Measurements from ENCODE around the gene AKAP12. TPM values are rescaled to one million over a fixed set of nuclear protein-coding genes. Genes with fewer than 3 reads are reported as not detected.

Gene AKAP12, protein sequence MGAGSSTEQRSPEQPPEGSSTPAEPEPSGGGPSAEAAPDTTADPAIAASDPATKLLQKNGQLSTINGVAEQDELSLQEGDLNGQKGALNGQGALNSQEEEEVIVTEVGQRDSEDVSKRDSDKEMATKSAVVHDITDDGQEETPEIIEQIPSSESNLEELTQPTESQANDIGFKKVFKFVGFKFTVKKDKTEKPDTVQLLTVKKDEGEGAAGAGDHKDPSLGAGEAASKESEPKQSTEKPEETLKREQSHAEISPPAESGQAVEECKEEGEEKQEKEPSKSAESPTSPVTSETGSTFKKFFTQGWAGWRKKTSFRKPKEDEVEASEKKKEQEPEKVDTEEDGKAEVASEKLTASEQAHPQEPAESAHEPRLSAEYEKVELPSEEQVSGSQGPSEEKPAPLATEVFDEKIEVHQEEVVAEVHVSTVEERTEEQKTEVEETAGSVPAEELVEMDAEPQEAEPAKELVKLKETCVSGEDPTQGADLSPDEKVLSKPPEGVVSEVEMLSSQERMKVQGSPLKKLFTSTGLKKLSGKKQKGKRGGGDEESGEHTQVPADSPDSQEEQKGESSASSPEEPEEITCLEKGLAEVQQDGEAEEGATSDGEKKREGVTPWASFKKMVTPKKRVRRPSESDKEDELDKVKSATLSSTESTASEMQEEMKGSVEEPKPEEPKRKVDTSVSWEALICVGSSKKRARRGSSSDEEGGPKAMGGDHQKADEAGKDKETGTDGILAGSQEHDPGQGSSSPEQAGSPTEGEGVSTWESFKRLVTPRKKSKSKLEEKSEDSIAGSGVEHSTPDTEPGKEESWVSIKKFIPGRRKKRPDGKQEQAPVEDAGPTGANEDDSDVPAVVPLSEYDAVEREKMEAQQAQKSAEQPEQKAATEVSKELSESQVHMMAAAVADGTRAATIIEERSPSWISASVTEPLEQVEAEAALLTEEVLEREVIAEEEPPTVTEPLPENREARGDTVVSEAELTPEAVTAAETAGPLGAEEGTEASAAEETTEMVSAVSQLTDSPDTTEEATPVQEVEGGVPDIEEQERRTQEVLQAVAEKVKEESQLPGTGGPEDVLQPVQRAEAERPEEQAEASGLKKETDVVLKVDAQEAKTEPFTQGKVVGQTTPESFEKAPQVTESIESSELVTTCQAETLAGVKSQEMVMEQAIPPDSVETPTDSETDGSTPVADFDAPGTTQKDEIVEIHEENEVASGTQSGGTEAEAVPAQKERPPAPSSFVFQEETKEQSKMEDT (N-terminal part only)
- total RNA-seq (2014; rRNA removed; shearing (Covaris generic)), result 27.3 and 29.8 TPM in 2 replicates
- polyA plus RNA-seq (2015; cell fraction: cytosol; rRNA removed), result 14.3 and 17.3 TPM in 2 replicates
- 34.5 and 37.5 TPM in 2 replicates for polyA plus RNA-seq (2015; cell fraction: nucleus; rRNA removed)

DNA sequence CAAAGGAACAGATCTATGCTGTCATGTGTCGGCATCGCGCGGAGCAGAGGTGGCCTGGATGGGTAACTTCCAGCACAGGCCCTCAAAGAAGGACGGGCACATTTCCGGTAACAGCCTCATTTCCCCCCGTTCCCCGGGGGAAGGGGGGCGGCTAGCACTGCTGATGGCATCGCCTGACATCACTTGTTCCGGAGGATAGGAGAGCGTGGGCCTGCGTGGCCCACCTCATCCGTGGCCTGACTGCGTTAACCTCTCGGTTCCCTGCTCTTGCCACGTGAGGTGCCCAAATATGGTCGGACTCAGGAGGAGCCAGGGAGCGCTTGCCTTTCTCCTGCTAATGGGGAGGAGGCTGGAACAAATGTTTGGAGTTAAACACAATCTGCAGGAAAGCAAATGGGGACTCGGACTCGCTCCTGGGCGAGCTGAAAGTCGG lies at the start of gene AKAP12:
Gene AKAP12 (plus strand): TSS at position 365 of the 433 bp plus-strand sequence. CDS start 596 bp downstream, outside the sequence.
- no peak for DNase-seq (ENCODE audit: low read depth)

DNA sequence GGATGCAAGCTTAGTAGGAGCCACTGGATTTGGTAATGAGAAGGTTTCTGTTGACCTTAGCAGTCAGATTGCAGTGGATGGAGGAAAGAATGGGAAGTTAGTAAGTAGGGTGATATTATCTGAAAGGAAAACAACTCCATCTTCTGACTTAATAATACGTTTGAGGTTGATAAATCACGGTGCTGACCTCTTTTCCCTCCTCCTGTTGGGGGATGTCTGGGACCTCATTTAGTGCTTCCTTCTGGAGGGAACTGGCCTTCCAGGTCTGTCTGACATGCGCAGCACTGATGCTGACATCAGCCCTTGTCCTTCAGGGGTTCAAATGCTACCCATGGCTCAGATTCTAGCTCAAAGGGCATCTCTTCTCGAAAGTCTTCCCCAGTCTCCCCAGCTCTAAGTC lies 48.2 kb upstream of the AKAP12 start:
- DNase-seq (ENCODE audit: low read depth), result no peak

DNA sequence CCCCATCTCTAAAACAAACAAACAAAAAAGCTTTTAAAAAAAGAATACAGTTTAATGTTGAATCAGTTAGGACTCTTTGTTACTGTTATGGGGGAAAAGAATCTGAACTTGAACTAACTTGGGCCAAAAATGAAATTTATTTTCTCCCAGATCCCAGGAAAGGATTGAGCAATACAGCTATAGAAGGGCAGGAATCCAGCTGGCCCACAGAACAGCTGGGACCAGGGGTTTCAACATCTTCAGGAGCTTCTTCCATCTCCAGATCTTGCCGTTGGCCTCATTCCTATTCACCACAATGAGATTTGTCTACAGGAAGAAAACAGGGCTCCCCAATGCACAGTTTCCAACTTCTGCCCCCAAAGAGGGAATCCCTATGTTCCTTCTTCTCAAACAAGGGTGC lies 43.2 kb upstream of the AKAP12 start:
- no peak for DNase-seq (ENCODE audit: low read depth)

DNA sequence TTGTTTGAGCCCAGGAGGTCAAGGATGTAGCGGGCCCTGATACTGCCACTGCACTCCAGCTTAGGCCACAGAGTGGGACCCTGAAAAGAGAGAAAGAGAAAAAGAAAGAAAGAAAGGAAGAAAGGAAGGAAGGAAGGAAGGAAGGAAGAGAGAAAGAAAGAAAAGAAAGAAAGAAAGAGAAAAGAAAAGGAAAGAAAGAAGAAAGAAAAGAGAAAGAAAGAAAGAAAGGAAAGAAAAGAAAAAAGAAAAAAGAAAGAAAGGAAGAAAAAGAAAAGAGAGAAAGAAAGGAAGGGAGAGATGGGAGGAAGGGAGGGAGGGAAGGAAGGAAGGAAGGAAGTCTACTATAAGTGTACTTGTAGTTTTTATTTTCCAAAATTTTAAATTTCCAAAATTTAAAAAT lies 42.2 kb upstream of the AKAP12 start:
- DNase-seq (ENCODE audit: low read depth), result no peak

DNA sequence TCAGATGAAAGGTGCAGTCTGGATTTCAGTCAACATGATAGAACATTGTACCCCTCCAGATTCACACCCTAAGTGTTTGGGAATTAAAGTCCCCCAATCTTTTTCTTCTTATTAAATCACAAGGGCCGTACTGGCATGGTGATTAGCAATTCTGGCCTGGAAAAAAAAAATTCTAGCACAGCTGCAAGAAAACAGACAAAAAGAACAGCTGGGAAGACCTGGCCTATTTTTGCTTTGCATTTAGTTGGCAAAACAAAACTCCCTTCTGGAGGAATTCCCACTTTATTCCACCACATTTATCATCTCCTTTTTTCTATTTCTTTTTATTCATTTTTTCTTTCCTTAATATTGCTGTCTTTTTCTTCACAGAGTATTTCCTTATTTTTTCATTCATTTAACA lies 39.8 kb upstream of the AKAP12 start:
- DNase-seq (ENCODE audit: low read depth), result no peak

DNA sequence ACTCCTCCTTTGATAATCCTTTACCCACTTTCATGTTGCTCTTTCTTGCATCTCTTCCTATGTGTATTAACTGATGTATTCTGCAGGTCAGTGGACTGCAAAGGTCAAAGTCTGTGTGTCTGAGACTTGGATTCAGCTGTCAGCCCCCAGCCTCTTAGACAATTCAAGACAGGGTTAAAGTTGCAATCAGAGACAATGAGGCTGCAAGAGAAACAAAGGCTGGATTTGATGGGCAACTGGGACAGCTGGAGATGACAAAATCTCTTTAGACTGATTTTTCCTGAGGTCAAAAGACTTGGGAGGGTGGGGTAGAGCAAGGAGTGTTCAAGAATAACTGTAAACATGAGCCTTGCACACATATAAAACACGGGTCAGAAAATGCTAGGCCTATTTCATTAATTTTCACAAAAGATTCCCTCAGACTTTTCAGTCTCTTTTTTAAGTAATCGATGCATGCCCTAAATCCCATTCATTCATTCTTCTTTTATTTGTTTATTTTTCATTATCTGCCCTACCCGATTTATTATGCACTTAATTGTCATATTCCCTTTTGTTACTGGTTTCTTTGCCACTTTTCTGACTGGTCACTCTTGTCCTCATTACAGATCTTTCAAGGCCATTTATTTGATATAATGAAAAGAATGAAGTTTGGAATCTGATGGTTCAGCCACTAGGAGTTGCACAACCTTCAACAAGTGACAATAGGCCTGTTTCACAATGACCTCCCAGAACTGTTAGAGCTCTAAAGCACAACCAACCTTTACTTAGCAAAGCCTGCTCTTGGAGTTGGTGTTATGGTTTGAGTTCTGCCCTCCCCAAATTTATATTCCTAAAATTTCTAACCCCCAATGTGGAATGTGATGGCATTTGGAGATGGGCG lies 33.8 kb upstream of the AKAP12 start:
- no peak for DNase-seq (ENCODE audit: low read depth)

DNA sequence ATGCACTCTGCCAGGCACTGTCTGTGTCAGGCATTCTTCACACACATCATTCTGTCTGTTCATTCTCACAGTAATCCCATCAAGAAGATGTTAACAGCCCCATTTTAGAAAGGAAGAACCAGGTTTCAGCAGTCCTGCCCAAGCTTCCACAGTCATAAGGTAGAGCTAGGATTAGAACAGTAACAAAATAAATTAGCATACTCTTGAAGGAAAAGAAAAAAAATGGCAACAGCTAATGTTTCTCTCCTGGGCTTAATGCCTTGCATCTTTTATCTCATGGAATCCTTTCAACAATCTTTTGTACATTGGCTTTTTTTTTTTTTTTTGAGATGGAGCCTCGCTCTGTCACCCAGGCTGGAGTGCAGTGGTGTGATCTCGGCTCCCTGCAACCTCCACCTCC lies 32.1 kb upstream of the AKAP12 start:
- no peak for DNase-seq (ENCODE audit: low read depth)

DNA sequence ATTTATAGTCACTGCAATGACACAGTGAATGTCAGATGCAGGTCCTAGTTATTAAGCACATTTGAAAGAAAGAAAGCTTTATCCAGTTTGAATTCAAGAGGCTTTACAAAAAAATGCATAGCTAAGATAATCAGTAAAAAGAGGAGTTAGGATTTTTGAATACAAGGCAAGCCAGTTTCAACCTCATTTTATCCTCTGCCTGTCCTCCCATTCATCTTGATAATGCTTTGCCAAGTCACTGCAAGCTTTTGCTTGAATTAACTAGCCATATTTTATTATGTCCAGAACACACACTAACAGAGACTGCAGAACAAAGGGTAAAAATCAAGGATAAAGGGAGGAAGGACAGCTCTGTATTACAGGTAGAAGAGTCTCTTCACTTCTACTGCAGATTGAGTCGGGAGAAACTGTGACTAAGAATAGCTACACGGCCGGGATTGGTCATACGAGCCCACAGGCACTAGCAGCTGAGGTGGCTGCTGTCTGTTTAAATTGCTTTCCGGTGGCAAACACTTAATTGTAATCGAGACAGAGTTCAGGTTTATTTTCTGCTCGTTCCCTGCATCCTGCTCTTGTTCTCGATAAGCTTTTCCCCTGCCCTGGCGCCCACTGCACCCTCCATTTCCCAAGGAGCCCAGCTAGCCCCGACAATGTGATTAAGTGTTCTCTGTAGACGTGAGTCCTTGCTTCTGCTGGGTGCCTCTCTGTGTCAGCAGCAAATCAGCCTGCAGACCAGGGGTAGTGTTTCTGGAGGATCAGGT lies 30.5 kb upstream of the AKAP12 start:
- peak; percentile 46 for DNase-seq (ENCODE audit: low read depth)

DNA sequence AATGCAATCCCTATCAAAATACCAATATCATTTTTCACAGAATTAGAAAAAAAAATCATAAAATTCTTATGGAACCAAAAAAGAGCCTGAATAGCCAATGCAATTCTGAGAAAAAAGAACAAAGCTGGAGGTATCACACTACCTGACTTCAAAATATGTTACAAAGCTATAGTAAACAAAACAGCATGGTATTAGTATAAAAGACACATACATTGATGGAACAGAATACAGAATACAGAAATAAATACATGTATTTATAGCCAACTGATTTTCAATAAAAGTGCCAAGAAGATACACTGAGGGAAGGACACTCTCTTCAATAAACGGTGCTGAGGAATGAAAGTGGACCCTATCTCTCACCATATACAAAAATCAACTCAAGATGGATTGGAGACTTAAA lies 28.7 kb upstream of the AKAP12 start:
- DNase-seq (ENCODE audit: low read depth), result no peak

DNA sequence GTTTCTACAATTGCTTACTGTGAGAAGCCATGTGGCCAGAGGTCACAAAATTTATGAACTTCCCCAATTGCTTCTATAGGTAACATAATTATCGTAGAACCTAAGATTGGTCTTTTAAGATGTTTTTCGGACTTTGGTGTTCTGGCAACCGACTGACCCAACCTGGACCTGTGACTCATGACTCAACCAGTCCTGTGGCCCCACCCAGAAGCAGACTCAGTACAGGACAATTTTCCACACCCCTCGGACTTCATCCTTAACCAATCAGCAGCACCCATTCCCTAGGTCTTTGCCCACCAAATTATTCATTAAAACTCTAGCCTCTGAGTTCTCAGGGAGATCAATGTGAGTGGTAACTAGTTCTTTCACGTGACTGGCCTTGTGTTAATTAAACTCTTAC lies 26.4 kb upstream of the AKAP12 start:
- DNase-seq (ENCODE audit: low read depth), result peak; percentile 28

DNA sequence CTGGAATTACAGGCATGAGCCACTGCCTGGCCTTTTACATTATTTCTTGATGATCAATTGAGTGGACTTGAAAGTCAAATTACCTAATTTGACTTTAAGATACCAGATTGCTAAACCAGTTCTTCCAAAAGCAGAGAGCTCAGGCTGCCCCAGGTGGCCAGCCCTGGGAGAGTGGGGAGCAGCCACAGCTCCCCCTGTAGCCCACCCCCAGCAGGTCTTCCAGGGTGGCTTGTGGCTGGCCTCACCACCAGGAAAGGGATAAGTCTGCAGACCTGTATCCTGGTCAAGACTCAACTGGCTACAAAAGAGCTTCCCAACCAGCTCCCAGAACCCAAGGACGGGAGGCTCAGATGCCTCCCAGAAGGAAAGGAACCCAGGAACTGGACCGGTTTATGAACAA lies 23.8 kb upstream of the AKAP12 start:
- no peak for DNase-seq (ENCODE audit: low read depth)

DNA sequence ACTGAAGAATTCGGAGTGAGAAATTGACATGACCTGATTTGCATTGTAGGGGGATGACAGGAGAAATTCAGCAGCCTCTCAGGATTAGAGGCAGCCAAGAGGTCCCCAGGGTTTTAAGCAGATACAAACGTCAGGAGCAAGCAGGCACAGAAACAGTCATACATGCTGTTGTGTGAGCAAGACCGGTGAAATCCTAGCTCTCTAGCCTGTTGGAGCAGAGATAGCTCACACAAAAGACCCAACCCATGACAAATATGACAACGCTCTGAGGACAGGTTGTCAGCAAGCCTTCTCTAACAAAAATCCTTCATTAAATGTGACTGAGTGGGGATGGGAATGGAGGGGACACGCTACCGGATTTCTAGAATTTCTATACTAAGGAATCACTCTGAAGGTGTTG lies 23.0 kb upstream of the AKAP12 start:
- no peak for DNase-seq (ENCODE audit: low read depth)

DNA sequence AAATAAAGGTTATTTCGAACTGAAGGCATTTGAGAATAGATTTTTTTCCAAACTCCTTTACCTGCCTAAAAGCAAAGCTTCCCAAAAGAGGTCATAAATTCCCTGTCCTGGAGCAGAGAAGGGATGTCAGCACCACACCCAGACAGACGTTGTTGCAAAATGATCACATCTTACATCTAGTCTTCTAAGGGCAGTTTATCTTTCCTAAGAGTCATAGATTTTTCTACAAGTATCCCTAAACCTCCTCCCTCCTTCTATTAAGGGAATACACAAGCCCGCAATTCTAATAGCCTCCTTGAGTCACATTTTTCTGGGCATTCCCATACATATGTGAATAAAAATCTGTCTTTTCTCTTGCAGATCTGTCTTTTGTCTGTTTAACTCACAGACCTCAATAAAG lies 20.6 kb upstream of the AKAP12 start:
- no peak for DNase-seq (ENCODE audit: low read depth)

DNA sequence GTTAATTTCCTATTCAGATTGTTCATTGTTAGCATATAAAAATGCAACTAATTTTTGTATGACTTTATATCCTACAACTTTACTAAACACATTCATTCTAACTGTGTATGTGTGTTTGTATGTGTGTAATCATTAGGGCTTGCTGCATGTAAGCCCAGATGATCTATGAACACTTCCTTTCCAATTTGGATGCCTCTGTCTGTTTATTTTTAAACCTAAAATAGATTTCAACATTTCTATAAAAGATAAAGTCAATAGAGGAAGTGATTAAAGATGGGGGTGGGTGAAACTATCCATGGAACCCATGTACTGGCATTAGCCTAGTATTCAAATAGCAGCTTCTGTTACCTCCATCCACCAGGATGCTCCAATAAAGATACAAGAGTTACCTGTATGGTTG lies 15.7 kb upstream of the AKAP12 start:
- no peak for DNase-seq (ENCODE audit: low read depth)

DNA sequence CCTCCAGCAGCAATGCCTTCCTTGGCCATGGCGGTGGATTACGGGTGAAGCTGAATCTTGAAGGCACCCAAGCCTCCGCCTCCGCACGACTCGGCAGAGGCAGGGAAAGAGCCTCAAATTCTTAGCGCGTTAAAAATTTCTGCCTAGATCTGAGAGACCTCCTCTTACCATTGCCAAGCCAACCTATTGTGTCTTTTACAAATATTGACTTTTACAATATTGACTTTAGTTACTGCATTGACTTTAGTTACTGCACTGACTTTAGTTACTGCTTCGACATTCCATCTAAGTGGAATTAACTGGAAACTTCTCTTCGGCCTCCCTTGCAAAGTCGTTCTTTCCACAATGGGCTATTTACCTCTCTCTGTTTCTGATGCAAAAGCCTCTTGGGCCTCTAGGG lies 13.8 kb upstream of the AKAP12 start:
- no peak for DNase-seq (ENCODE audit: low read depth)

DNA sequence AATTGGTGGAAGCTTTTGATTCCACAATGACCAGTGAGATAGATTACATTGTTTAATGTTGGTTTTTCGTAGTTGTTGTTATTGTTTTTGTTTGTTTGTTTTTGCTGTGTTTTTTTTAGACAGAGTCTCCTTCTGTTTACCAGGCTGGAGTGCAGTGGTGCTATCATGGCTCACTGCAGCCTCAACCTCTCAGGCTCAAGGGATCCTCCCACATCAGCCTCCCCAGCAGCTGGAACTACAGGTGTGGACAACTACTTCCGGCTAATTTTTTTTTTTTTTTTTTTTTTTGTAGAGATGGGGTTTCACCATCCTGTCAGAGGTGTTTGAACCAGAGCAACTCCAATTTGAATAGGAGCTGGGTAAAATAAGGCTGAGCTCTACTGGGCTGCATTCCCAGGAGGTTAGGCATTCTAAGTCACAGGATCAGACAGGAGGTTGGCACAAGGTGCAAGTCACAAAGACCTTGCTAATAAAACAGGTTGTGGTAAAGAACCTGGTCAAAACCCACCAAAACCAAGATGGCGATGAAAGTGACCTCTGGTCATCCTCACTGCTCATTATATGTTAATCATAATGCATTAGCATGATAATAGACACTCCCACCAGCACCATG lies 10.9 kb upstream of the AKAP12 start:
- DNase-seq (ENCODE audit: low read depth), result no peak

DNA sequence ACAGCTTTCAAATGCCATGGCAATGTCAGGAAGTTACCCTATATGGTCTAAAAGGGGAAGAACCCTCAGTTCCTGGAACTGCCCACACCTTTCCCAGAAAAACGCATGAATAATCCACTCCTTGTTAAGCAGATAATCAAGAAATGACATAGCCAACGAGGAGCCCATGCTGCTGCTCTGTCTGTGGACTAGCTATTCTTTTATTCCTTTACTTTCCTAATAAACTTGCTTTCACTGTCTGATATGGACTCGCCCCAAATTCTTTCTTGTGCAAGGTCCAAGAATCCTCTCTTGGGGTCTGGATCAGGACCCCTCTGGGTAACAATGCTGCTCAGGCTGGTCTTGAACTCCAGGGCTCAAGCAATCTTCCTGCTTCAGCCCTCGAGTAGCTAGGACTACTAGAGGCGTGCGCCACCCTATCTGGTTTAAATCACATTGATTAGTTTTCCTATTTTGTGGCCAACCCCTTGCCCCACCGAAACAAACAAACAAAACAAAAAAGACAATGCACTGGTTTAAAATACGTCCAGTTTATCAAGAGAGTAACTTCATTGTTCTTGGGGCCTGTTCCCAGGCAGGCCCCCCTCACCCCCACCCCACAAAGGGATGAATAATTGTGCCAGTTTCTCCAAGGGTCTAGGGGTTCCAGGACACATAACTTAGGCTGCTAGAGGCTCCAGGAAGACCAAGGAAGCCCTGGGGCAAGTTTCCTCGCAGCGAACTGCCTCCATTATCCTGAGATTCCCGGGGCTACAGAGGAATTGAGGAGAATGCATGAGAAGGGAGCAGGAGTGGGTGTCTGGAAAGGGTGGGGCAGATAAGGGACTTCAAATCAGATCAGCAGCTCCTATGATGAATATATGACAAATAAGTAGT lies 10.1 kb upstream of the AKAP12 start:
- DNase-seq (ENCODE audit: low read depth), result no peak

DNA sequence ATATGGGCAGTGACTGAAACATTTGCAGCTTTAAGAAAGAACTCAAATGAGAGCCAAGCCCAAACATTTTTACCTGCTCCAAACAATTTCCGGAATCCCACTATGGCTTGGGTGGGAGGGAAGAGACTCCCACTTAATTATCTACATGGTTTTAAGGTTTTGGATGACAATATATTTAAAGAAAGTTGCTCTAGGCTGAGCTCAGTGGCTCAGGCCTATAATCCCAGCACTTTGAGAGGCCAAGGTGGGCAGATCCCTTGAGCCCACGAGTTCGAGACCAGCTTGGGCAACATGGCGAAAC lies 9.5 kb upstream of the AKAP12 start:
- DNase-seq (ENCODE audit: low read depth), result no peak
